Gastrocnemius medialis (tissue), 4 donors: ENCODE results near the gene CHP1. TPM values are rescaled to one million over a fixed set of nuclear protein-coding genes. Genes with fewer than 3 reads are reported as not detected.
"Not testable (repeated sequence)": the region's sequence is repeated elsewhere in the genome, so short reads cannot be mapped to it uniquely, and the experiment has no call there.

ENCODE experiments used
- ATAC-seq, 2 donors: fragments of 150-250 bp; one replicate each; pipeline ENCODE4 v1.9.1; 2016
- DNase-seq, 2 donors: peaks; one replicate each; pipeline ENCODE4 v3.0.0-alpha.2; 2019
- H3K27ac ChIP-seq, 4 donors: fragments of 200-600 bp; sonication (generic); 1 replicate in 1 of 4; 2 replicates in 3 of 4; pipeline ENCODE4 v1.5.1; 2016 to 2018; ENCODE audit warnings: mild to moderate bottlenecking in 2 of 4, moderate library complexity in 1 of 4
- H3K27me3 ChIP-seq, 3 donors: fragments of 200-600 bp; sonication (generic) in 2 of 3; 1 replicate in 1 of 3; 2 replicates in 2 of 3; pipeline versions ENCODE4 v1.5.1 to v1.6.0; 2016 to 2019; ENCODE audit warnings: mild to moderate bottlenecking in 1 of 3, moderate library complexity in 1 of 3
- H3K36me3 ChIP-seq, 2 donors: fragments of 200-600 bp; sonication (generic) in 1 of 2; one replicate each; pipeline ENCODE4 v1.5.1; 2017 to 2018
- H3K4me1 ChIP-seq, 2 donors: fragments of 200-600 bp; sonication (generic) in 1 of 2; one replicate each; pipeline ENCODE4 v1.5.1; 2016 to 2017; ENCODE audit warnings: mild to moderate bottlenecking in 2 of 2
- H3K4me3 ChIP-seq, 4 donors: fragments of 200-600 bp; sonication (generic) in 3 of 4; 1 replicate in 1 of 4; 2 replicates in 3 of 4; pipeline ENCODE4 v1.5.1; 2016 to 2019; ENCODE audit warnings: mild to moderate bottlenecking in 2 of 4
- H3K9me3 ChIP-seq, 3 donors: fragments of 200-600 bp; sonication (generic) in 2 of 3; 1 replicate in 1 of 3; 2 replicates in 2 of 3; pipeline ENCODE4 v1.5.1; 2016 to 2019
- POLR2A ChIP-seq, 2 donors: fragments of 450-650 bp; IDR thresholded peaks; one replicate each; pipeline ENCODE4 v1.6.1; 2017; ENCODE audit warnings: antibody characterized with exemption in 2 of 2, mild to moderate bottlenecking in 2 of 2, moderate library complexity in 2 of 2
- in situ Hi-C, 4 donors: fragments of 200-750 bp; cut with MboI; loops; one replicate each; pipeline versions ENCODE4 v1.15.0 to v1.8.0; 2017; ENCODE audit warnings: low sequenced_read_pairs in 4 of 4
- intact Hi-C: fragments of 100-400 bp; cut with DNase I; formaldehyde crosslinking; loops from one replicate; pipeline ENCODE4 v1.15.1; 2023; ENCODE audit warnings: low total_unique reads
- total RNA-seq, 4 donors: library from RNA; depleted of rRNA; stranded (reverse); fragments of >200 nt; gene quantifications; one replicate each; pipeline versions ENCODE4 v1.1.0 to v1.2.3, GENCODE V29; 2016
- TF ChIP-seq, protein P1 (sequence below), 5 experiments: fragments of 450-650 bp in 3 of 5; fragments of 200-600 bp in 2 of 5; sonication (generic) in 2 of 5; IDR thresholded peaks in 4 of 5; conservative IDR thresholded peaks in 1 of 5; 1 replicate in 4 of 5; 2 replicates in 1 of 5; pipeline ENCODE4 v1.5.1; 2016 to 2019; ENCODE audit warnings: antibody characterized with exemption in 5 of 5, mild to moderate bottlenecking in 3 of 5, moderate library complexity in 3 of 5

The CHP1 gene
- total RNA-seq, 4 donors from 2014 or later: 208 to 293 (median 266) TPM

GRCh38 chr15:41307679-41308078, 76.6 kb downstream of the CHP1 start:
- no peak for ATAC-seq
- in situ Hi-C loops (no loop called here), intact Hi-C loops (no loop called here)
- peaks cover 13 to 49% of the 10 kb centered on the region in 2 donors for H3K4me1 ChIP-seq
- no peaks in the 10 kb centered on the region for H3K27me3 ChIP-seq
- H3K27ac ChIP-seq: peak overlapping the region; percentile 85 to 93 (median 91)
- TF ChIP-seq, protein P1, sequence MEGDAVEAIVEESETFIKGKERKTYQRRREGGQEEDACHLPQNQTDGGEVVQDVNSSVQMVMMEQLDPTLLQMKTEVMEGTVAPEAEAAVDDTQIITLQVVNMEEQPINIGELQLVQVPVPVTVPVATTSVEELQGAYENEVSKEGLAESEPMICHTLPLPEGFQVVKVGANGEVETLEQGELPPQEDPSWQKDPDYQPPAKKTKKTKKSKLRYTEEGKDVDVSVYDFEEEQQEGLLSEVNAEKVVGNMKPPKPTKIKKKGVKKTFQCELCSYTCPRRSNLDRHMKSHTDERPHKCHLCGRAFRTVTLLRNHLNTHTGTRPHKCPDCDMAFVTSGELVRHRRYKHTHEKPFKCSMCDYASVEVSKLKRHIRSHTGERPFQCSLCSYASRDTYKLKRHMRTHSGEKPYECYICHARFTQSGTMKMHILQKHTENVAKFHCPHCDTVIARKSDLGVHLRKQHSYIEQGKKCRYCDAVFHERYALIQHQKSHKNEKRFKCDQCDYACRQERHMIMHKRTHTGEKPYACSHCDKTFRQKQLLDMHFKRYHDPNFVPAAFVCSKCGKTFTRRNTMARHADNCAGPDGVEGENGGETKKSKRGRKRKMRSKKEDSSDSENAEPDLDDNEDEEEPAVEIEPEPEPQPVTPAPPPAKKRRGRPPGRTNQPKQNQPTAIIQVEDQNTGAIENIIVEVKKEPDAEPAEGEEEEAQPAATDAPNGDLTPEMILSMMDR (IDR thresholded peaks at IDR 0.05 in 4 of 5, conservative IDR thresholded peaks at IDR 0.05 in 1 of 5): no peak
- TF ChIP-seq POLR2A (IDR thresholded peaks at IDR 0.05): no peak
- no peaks in the 10 kb centered on the region for H3K36me3 ChIP-seq
- no peaks in the 10 kb centered on the region for H3K9me3 ChIP-seq
- no peak for DNase-seq
- H3K4me3 ChIP-seq: no peak overlapping the region

DNA sequence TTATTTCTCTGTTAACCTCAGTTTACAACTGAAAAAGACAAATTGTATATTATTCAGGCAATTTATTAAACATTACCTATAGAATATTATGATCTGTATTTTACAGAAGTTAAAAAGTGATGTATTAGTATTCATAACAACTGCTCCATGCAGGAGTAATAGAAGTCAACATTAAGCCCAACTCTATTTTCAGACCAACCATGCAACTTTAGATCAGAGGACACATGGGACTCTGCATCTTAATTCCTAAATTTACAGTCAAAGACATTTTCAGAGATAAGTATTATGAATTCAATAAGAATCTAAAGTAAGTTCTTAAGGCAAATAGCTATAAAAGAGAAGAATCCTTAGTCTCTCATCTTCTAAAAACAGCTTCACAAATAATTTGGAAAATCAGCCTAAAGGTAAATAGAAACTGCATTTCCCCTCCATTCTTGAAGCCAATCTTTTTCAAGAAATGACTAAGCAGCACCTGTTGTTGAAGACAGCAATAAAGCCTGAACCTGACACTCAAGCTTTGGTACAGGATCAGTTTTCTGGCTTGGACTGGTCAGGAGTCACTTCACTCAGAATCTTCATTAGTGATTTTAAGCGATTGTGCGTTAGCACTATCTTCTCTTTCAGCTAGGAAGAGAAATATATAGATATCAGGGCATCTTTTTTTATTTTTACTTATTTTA, 78.3 kb downstream of the CHP1 start:
- TF ChIP-seq, protein P1 (IDR thresholded peaks at IDR 0.05 in 4 of 5, conservative IDR thresholded peaks at IDR 0.05 in 1 of 5): no peak
- TF ChIP-seq POLR2A (IDR thresholded peaks at IDR 0.05): no peak
- no peaks in the 10 kb centered on the region for H3K9me3 ChIP-seq
- H3K27me3 ChIP-seq: no peaks in the 10 kb centered on the region
- H3K36me3 ChIP-seq: peaks cover 0 to 4% of the 10 kb centered on the region in 2 donors
- in situ Hi-C loops (no loop called here), intact Hi-C loops (no loop called here)
- DNase-seq (peak; percentile 48 to 58), ATAC-seq (peak; percentile 94 to 95)
- H3K4me1 ChIP-seq: peaks cover 13 to 54% of the 10 kb centered on the region in 2 donors
- H3K4me3 ChIP-seq: peak overlapping the region in 1 of 4 donors; percentile 25
- peak overlapping the region; percentile 85 to 93 (median 91) for H3K27ac ChIP-seq

GRCh38 chr15:41320805-41321330, 89.8 kb downstream of the CHP1 start:
- H3K4me1 ChIP-seq, ATAC-seq, DNase-seq, H3K27ac ChIP-seq, H3K36me3 ChIP-seq, in situ Hi-C loops, H3K9me3 ChIP-seq, H3K4me3 ChIP-seq, H3K27me3 ChIP-seq, intact Hi-C loops: not testable (repeated sequence)

DNA sequence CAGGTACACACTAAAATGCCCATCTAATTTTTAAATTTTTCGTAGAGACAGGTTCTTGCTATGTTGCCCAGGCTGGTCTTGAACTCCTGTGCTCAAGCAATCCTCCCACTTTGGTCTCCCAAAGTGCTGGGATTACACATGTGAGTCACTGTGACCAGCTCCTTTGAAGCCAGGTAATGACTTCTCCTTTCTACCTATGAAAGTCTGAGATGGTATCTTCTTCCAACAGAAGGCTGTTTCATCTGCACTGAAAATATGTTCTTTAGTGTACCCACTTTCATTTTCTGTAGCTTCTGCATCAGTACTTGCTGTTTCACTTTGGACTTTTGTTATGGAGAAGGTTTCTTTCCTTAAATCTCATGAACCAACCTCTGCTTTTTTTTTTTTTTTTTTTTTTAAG, 92.5 kb downstream of the CHP1 start:
- TF ChIP-seq, protein P1 (IDR thresholded peaks at IDR 0.05 in 4 of 5, conservative IDR thresholded peaks at IDR 0.05 in 1 of 5): no peak
- TF ChIP-seq POLR2A (IDR thresholded peaks at IDR 0.05): no peak
- intact Hi-C loops (no loop called here), in situ Hi-C loops (no loop called here)
- H3K9me3 ChIP-seq: no peaks in the 10 kb centered on the region
- DNase-seq (no peak), ATAC-seq (no peak)
- no peak overlapping the region for H3K4me3 ChIP-seq
- no peaks in the 10 kb centered on the region for H3K27me3 ChIP-seq
- H3K36me3 ChIP-seq: no peaks in the 10 kb centered on the region
- no peak overlapping the region for H3K27ac ChIP-seq
- no peaks in the 10 kb centered on the region for H3K4me1 ChIP-seq

GRCh38 chr15:41331281-41331680, 100.2 kb downstream of the CHP1 start:
- Histone ChIP-seq H3K4me1 (peaks cover 15 to 18% of the 10 kb centered on the region in 2 donors), H3K4me3 (peak overlapping the region in 1 of 4 donors; percentile 88), H3K27me3 (no peaks in the 10 kb centered on the region), H3K9me3 (no peaks in the 10 kb centered on the region), H3K27ac (peak overlapping the region in 3 of 4 donors; percentile 82 to 90 (median 86)), H3K36me3 (no peaks in the 10 kb centered on the region)
- intact Hi-C loops: loop anchor here (5.0 kb wide), 1 partner anchor 71 kb away; the partner anchor contains the start of gene NDUFAF1
- no peak for TF ChIP-seq POLR2A (IDR thresholded peaks at IDR 0.05)
- TF ChIP-seq, protein P1 (IDR thresholded peaks at IDR 0.05 in 4 of 5, conservative IDR thresholded peaks at IDR 0.05 in 1 of 5): no peak
- ATAC-seq (no peak), DNase-seq (no peak)
- in situ Hi-C loops: loop anchor here in 1 of 4 donors (25.0 kb wide), 1 partner anchor 219 kb away; the partner anchor contains the start of gene INO80
